K562 (cell line): ENCODE measurements around the gene ACOT7. TPM values are rescaled to one million over a fixed set of nuclear protein-coding genes. Genes with fewer than 3 reads are reported as not detected.
"Not testable (repeated sequence)": the region's sequence is repeated elsewhere in the genome, so short reads cannot be mapped to it uniquely, and the experiment has no call there.

ENCODE experiments used
- ATAC-seq: fragments of 200-7000 bp; cut with Tn5 transposase; 3 replicates; pipeline ENCODE4 v1.9.1; 2020; ENCODE audit warnings: moderate library complexity
- BruUV-seq: library from RNA; stranded (reverse); fragments of 400-500 nt; replicated peaks from 2 replicates; lab custom pipeline; 2021; lab: Mats Ljungman, UMichigan
- CTCF ChIA-PET: fragments of 300-600 bp; formaldehyde crosslinking; extraction: SDS; loops from one replicate; lab custom pipeline; 2021; ENCODE audit warnings: low intra/inter-chr PET ratio; lab: Yijun Ruan, JAX
- POLR2A ChIA-PET: fragments of 300-600, 350-650 bp; sonication (Branson Sonifier 250); formaldehyde crosslinking; extraction: SDS; loops from one replicate; lab custom pipeline; 2021; ENCODE audit warnings: antibody characterized with exemption, inconsistent platforms; lab: Yijun Ruan, JAX
- DNase-seq, 4 experiments: peaks; one replicate each; pipeline versions ENCODE4 v3.0.0 to v3.0.0-alpha.2; 2011 to 2018; ENCODE audit warnings: low spot score in 3 of 4, mixed read lengths in 3 of 4; ENCODE audit errors: extremely low read depth in 1 of 4
- FAIRE-seq: peaks from 2 replicates; lab custom pipeline; 2011; peaks lifted over from hg19 to GRCh38; lab: Jason Lieb, UNC
- H2AFZ ChIP-seq: 2 replicates; pipeline ENCODE4 v1.6.0; 2011; ENCODE audit warnings: low read depth, low read length, control low read depth, inconsistent platforms
- H3K27ac ChIP-seq: fragments of 200-600 bp; 3 replicates; pipeline ENCODE4 v1.8.0; 2011; ENCODE audit warnings: low read depth, mild to moderate bottlenecking, control low read depth, inconsistent platforms, low read length, moderate library complexity, mixed read lengths; ENCODE audit errors: extremely low read depth
- H3K27me3 ChIP-seq, 2 experiments: fragments of 300-600 bp in 1 of 2; 2 replicates in 1 of 2; 3 replicates in 1 of 2; pipeline versions ENCODE4 v1.6.0 to v1.8.0; 2011; ENCODE audit warnings: inconsistent platforms in 2 of 2, low read length in 2 of 2, mild to moderate bottlenecking in 1 of 2, mixed read lengths in 1 of 2, moderate library complexity in 1 of 2; ENCODE audit not compliant: control insufficient read depth in 2 of 2, insufficient read depth in 2 of 2
- H3K36me3 ChIP-seq: fragments of 300-600 bp; 3 replicates; pipeline ENCODE4 v1.8.0; 2011; ENCODE audit warnings: mild to moderate bottlenecking, low read length, inconsistent platforms; ENCODE audit not compliant: control insufficient read depth, insufficient read depth
- H3K4me1 ChIP-seq, 2 experiments: fragments of 200-600 bp in 1 of 2; replicated peaks in 1 of 2; 2 replicates in 1 of 2; 3 replicates in 1 of 2; pipeline versions ENCODE4 v1.5.1 to v1.8.0; 2011; ENCODE audit warnings: inconsistent platforms in 2 of 2, low read length in 2 of 2, mild to moderate bottlenecking in 1 of 2, mixed read lengths in 1 of 2, moderate library complexity in 1 of 2; ENCODE audit not compliant: control insufficient read depth in 2 of 2, insufficient read depth in 2 of 2
- H3K4me2 ChIP-seq: 2 replicates; pipeline ENCODE4 v1.6.1; 2011; ENCODE audit warnings: low read length, control low read depth, inconsistent platforms, mixed read lengths; ENCODE audit not compliant: insufficient read depth
- H3K4me3 ChIP-seq: fragments of 200-600 bp; sonication (generic), shearing (Covaris generic); 2 replicates; pipeline ENCODE4 v1.5.1; 2016; ENCODE audit warnings: control low read depth, inconsistent platforms
- H3K79me2 ChIP-seq: fragments of 200-600 bp; 3 replicates; pipeline ENCODE4 v1.8.0; 2011; ENCODE audit warnings: low read length, inconsistent platforms; ENCODE audit not compliant: control insufficient read depth, insufficient read depth
- H3K9ac ChIP-seq, 2 experiments: 2 replicates each; pipeline versions ENCODE4 v1.6.0 to v1.6.1; 2011; ENCODE audit warnings: low read depth in 2 of 2, low read length in 2 of 2, control low read depth in 1 of 2, inconsistent platforms in 1 of 2, mild to moderate bottlenecking in 1 of 2, mixed read lengths in 1 of 2; ENCODE audit not compliant: insufficient read depth in 1 of 2
- H3K9me1 ChIP-seq: one replicate; pipeline ENCODE4 v1.6.0; 2011; ENCODE audit warnings: inconsistent platforms, mild to moderate bottlenecking, low read length, moderate library complexity; ENCODE audit not compliant: control insufficient read depth, insufficient read depth
- H3K9me3 ChIP-seq: replicated peaks from 2 replicates; pipeline ENCODE4 v1.5.1; 2011; ENCODE audit warnings: low read depth, low read length, inconsistent platforms; ENCODE audit not compliant: control insufficient read depth, insufficient read depth
- H4K20me1 ChIP-seq: replicated peaks from 2 replicates; pipeline ENCODE4 v1.6.1; 2011; ENCODE audit warnings: low read length, inconsistent platforms, mixed read lengths; ENCODE audit not compliant: control insufficient read depth, insufficient read depth
- CREB1 ChIP-seq, 2 experiments: sonication (generic) in 1 of 2; formaldehyde crosslinking in 1 of 2; IDR thresholded peaks; 2 replicates each; pipeline versions ENCODE4 v1.6.1 to v1.8.0; 2012 to 2022; ENCODE audit warnings: inconsistent platforms in 1 of 2, mild to moderate bottlenecking in 1 of 2, missing genetic modification reagents in 1 of 2, moderate library complexity in 1 of 2
- NFIC ChIP-seq: fragments of 450-650 bp; IDR thresholded peaks from 2 replicates; pipeline ENCODE4 v1.6.1; 2017; ENCODE audit warnings: mild to moderate bottlenecking, inconsistent platforms
- WGBS: fragments of 100-300 bp; shearing (Covaris generic); methylation state at CpG from one replicate; pipeline ENCODE4 v1.1.6; 2016; ENCODE audit warnings: low coverage, mixed read lengths; ENCODE audit not compliant: insufficient coverage; ENCODE audit errors: missing lambda C conversion rate; 5-methylcytosine and 5-hydroxymethylcytosine counted together
- in situ Hi-C: fragments of 300-500 bp; cut with MboI; formaldehyde crosslinking; loops from 4 replicates; pipeline ENCODE4 v1.15.0; 2018; ENCODE audit warnings: inconsistent platforms, mixed read lengths
- intact Hi-C: fragments of 100-400 bp; cut with micrococcal nuclease; formaldehyde crosslinking; loops from 2 replicates; pipeline ENCODE4 v1.14.2; 2022
- polyA plus RNA-seq, 8 experiments: library from polyadenylated mRNA; depleted of rRNA in 4 of 8; stranded (reverse) in 5 of 8; unstranded in 3 of 8; fragments of >200 nt; fragmentation: Nextera tagmentation in 2 of 8; fragmentation: Illumina TruSeq in 1 of 8; extraction: Ambion mirVana in 2 of 8; extraction: Trizol in 1 of 8; gene quantifications; 2 replicates each; pipeline versions ENCODE4 v1.2.1 to v1.2.3, GENCODE V29; 2011 to 2014; ENCODE audit warnings: inconsistent platforms in 1 of 8, missing spikeins in 1 of 8
- total RNA-seq, 7 experiments: library from RNA; depleted of rRNA in 6 of 7; stranded (reverse); fragments of >200 nt in 6 of 7; fragmentation: Illumina TruSeq in 2 of 7; extraction: Trizol in 2 of 7; gene quantifications; 2 replicates each; pipeline versions ENCODE4 v1.2.1 to v1.2.3, GENCODE V29; 2011 to 2021; ENCODE audit warnings: low replicate concordance in 1 of 7

The ACOT7 gene
- total and polyA plus RNA-seq, 9 of the 15 experiments (the other 6 are each of a cell fraction or from before 2014, with no cell fraction given): 7.0 to 92.6 (median 37.2) TPM

GRCh38 chr1:6437012-6437700 lies 43.6 kb upstream of the ACOT7 start:
- TF ChIP-seq NFIC (peak; percentile 8; the same call in 1 of the 2 replicates), CREB1 (CRISPR knock-in tag; IDR thresholded peaks at IDR 0.05) (0 out of 2 replicates have a peak, but pooled peaks have one; percentile 39)
- H3K27ac ChIP-seq; in situ Hi-C loops; H3K36me3 ChIP-seq; H3K9me1 ChIP-seq; FAIRE-seq; H3K9me3 ChIP-seq; BruUV-seq; H2AFZ ChIP-seq; H3K4me3 ChIP-seq; H3K79me2 ChIP-seq; ATAC-seq; DNase-seq; H3K4me2 ChIP-seq; TF ChIP-seq CREB1 (IDR thresholded peaks at IDR 0.05): not testable (repeated sequence)
- POLR2A ChIA-PET: interaction anchor here (0.9 to 1.9 kb wide), 2 partner anchors 11 to 84 kb away, joined by 3 to 7 read pairs; no protein-coding TSS in a partner anchor
- peaks cover 6 to 47% of the 10 kb centered on the region in 2 experiments; a peak in 4 of 5 replicates for H3K27me3 ChIP-seq
- CTCF ChIA-PET: interaction anchor here (1.1 to 1.8 kb wide), 4 partner anchors 12 to 89 kb away, joined by 3 to 19 read pairs (median 7); partner anchors contain the start of gene ESPN
- peaks cover 26% of the 10 kb centered on the region for H4K20me1 ChIP-seq
- H3K4me1 ChIP-seq: peaks cover 0 to 24% of the 10 kb centered on the region in 2 experiments; a peak in 2 of 5 replicates
- peak overlapping the region in 1 of 2 experiments; percentile 56; a peak in 2 of 4 replicates for H3K9ac ChIP-seq
- 11% methylated on average over 22 of the region's 22 CpGs for WGBS
- intact Hi-C loops: loop anchor here (5.0 kb wide), 1 partner anchor 35 kb away; no protein-coding TSS in a partner anchor

- FAIRE-seq: not testable (repeated sequence)
These were observed 42.7 kb upstream of the ACOT7 start for GRCh38 chr1:6436277-6436676.

More at GRCh38 chr1:6436277-6436676, 42.7 kb upstream of the ACOT7 start:
- H3K36me3 ChIP-seq, H3K9me3 ChIP-seq, H3K4me2 ChIP-seq, BruUV-seq, in situ Hi-C loops, H3K27ac ChIP-seq, H3K79me2 ChIP-seq, ATAC-seq, H2AFZ ChIP-seq, H3K9me1 ChIP-seq, DNase-seq, H3K4me3 ChIP-seq, H3K9ac ChIP-seq: not testable (repeated sequence)
- intact Hi-C loops: loop anchor here (5.0 kb wide), 1 partner anchor 34 kb away; no protein-coding TSS in a partner anchor
- Histone ChIP-seq H4K20me1 (peaks cover 26% of the 10 kb centered on the region), H3K27me3 (peaks cover 6 to 39% of the 10 kb centered on the region in 2 experiments; a peak in 3 of 5 replicates), H3K4me1 (peaks cover 0 to 25% of the 10 kb centered on the region in 2 experiments; a peak in 2 of 5 replicates)
- ChIA-PET CTCF (interaction anchor here (1.8 kb wide), 1 partner anchor 11 kb away, joined by 5 read pairs; the partner anchor contains the start of gene ESPN), POLR2A (interaction anchor here (1.9 kb wide), 1 partner anchor 10 kb away, joined by 7 read pairs; no protein-coding TSS in a partner anchor)
- WGBS: 0% methylated on average over 3 of the region's 3 CpGs
